Astrocyte (in vitro differentiated cells and primary cell): ENCODE results near the gene SLC25A43.

Experiments
- EZH2 ChIP-seq: IDR thresholded peaks from 2 replicates; pipeline ENCODE4 v1.6.1; 2012; ENCODE audit warnings: mild to moderate bottlenecking, low read length, inconsistent platforms; ENCODE audit not compliant: insufficient read depth
- TF ChIP-seq, protein P1 (sequence below): IDR thresholded peaks from 2 replicates; pipeline ENCODE4 v1.5.1; 2011; ENCODE audit warnings: low read depth, mild to moderate bottlenecking, inconsistent platforms, low read length, moderate library complexity; ENCODE audit not compliant: insufficient read depth

DNA sequence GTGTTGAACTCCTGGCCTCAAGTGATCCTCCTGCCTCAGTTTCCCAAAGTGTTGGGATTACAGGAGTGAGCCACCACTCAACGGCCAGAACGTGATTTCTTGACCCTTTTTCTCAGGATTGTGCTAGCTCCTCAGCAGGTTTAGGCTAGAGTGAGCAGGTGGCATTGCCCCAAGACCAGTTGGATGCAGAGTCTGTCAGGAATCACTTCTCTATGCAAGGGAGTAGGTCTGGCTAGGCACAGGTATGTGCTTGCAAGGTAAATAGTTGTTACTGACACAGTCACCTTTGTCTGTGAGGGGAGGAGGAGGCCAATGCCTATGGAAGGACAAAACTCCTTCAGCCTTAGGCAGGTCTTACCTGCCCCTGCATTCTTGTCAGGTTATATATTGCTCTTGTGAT, 93.3 kb downstream of the SLC25A43 start:
- TF ChIP-seq, protein P1, sequence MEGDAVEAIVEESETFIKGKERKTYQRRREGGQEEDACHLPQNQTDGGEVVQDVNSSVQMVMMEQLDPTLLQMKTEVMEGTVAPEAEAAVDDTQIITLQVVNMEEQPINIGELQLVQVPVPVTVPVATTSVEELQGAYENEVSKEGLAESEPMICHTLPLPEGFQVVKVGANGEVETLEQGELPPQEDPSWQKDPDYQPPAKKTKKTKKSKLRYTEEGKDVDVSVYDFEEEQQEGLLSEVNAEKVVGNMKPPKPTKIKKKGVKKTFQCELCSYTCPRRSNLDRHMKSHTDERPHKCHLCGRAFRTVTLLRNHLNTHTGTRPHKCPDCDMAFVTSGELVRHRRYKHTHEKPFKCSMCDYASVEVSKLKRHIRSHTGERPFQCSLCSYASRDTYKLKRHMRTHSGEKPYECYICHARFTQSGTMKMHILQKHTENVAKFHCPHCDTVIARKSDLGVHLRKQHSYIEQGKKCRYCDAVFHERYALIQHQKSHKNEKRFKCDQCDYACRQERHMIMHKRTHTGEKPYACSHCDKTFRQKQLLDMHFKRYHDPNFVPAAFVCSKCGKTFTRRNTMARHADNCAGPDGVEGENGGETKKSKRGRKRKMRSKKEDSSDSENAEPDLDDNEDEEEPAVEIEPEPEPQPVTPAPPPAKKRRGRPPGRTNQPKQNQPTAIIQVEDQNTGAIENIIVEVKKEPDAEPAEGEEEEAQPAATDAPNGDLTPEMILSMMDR: no peak
- no peak for TF ChIP-seq EZH2
